Fibroblast of villous mesenchyme (primary cell): ENCODE measurements around the gene SPAG9. TPM values are rescaled to one million over a fixed set of nuclear protein-coding genes. Genes with fewer than 3 reads are reported as not detected.

Source experiments
- DNase-seq: peaks from one replicate; pipeline ENCODE4 v3.0.0-alpha.2; 2010; ENCODE audit warnings: low read depth
- H3K4me3 ChIP-seq: 2 replicates; pipeline ENCODE4 v1.5.1; 2011; ENCODE audit warnings: low read depth, mild to moderate bottlenecking, low read length
- total RNA-seq: library from RNA; depleted of rRNA; stranded (reverse); fragments of >200 nt; gene quantifications from 2 replicates; pipeline ENCODE4 v1.2.3, GENCODE V29; 2012
- TF ChIP-seq, protein P1 (sequence below): IDR thresholded peaks from 2 replicates; pipeline ENCODE4 v1.5.1; 2012; ENCODE audit warnings: low read depth, mild to moderate bottlenecking, low read length; ENCODE audit not compliant: insufficient read depth

The SPAG9 gene
- total RNA-seq, 1 donor = 94.6 TPM

DNA sequence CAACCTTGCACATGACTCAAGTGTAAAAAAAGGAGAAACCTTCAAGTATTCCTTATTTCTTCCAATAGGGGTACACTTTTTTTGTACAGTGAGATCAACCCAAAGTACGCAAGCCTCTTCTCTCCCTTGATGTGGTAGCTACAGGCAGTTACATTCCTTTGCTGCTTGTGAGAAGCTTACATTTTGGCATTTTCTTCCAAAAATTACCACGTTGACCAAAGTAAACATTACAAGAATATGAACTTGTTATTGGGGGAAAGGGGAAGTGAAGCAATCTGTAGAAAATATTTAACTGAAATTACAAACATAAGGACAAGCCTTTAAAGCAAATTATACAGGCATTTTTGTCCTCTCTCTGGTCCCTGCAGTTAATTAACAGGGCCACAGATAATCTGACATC lies 157.5 kb downstream of the SPAG9 start:
- DNase-seq = peak; percentile 33
- TF ChIP-seq, protein P1, sequence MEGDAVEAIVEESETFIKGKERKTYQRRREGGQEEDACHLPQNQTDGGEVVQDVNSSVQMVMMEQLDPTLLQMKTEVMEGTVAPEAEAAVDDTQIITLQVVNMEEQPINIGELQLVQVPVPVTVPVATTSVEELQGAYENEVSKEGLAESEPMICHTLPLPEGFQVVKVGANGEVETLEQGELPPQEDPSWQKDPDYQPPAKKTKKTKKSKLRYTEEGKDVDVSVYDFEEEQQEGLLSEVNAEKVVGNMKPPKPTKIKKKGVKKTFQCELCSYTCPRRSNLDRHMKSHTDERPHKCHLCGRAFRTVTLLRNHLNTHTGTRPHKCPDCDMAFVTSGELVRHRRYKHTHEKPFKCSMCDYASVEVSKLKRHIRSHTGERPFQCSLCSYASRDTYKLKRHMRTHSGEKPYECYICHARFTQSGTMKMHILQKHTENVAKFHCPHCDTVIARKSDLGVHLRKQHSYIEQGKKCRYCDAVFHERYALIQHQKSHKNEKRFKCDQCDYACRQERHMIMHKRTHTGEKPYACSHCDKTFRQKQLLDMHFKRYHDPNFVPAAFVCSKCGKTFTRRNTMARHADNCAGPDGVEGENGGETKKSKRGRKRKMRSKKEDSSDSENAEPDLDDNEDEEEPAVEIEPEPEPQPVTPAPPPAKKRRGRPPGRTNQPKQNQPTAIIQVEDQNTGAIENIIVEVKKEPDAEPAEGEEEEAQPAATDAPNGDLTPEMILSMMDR = no peak

DNA sequence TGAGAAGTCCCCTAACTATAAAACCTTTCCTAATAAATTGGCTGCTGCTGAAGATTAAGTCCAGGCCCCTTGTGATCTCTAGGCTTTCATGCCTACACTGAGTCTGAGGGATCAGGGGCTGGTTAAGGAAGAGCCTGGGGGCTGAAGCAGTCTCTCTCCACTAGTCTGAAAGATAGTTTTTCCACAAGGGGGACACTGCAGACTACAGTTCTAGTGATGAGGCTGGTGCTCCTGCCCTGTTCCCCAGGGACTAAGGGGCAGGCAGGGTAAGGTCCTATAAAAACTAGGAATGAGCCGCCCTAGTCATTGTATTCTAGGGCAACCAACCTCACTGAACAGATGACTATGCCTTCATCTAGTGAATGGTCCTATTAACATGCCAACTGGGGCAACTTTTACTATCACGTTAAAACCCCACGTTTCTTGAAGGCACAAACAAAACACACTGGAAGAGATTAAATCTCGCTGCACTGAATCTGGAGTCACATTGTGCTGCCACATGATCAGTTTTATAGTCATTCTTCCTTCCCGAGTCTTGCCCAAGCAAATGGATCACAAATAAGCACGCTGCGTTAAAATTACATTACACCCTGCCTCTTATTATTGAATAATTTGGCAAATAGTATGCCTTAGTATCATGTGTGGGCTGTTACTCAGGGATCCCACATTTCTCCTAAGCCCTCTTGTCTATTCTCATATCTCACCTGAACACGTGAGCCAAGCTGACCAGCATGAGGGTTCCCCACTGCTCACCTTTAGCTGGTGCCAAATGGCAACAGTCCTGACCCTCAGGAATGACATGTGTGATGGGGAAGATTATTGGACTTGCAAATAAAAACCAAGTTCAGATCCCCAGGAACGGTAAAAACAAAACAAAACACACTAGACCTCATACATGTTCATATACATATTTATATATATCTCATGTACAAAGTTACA lies 159.1 kb downstream of the SPAG9 start:
- TF ChIP-seq, protein P1 = no peak
- no peak for DNase-seq
- H3K4me3 ChIP-seq = no peak overlapping the region

More for the DNA sequence above, 157.5 kb downstream of the SPAG9 start:
- H3K4me3 ChIP-seq = no peak overlapping the region

- TF ChIP-seq, protein P1 = no peak
- DNase-seq = no peak
- no peak overlapping the region for H3K4me3 ChIP-seq
Observed at GRCh38 chr17:50959341-50959740, 161.3 kb downstream of the SPAG9 start.

GRCh38 chr17:50957600-50958575 lies 162.8 kb downstream of the SPAG9 start:
- no peak for DNase-seq
- H3K4me3 ChIP-seq = no peak overlapping the region
- TF ChIP-seq, protein P1 = no peak

- H3K4me3 ChIP-seq = no peak overlapping the region
- TF ChIP-seq, protein P1 = peak; percentile 82
- peak; percentile 66 for DNase-seq
Observed at GRCh38 chr17:50956750-50957523, 163.7 kb downstream of the SPAG9 start.

- no peak overlapping the region for H3K4me3 ChIP-seq
- no peak for DNase-seq
- TF ChIP-seq, protein P1 = no peak
Observed at GRCh38 chr17:50956409-50956749, 164.3 kb downstream of the SPAG9 start.
